Stimulated activated naive CD4-positive, alpha-beta T cell treated with Interleukin-2 at 50 U/mL for 16 hours (primary cell): ENCODE measurements around the gene CARD11.

Experiments
- DNase-seq: peaks from one replicate; lab custom pipeline; 2025; lab: John Stamatoyannopoulos, UW

Gene CARD11

DNA sequence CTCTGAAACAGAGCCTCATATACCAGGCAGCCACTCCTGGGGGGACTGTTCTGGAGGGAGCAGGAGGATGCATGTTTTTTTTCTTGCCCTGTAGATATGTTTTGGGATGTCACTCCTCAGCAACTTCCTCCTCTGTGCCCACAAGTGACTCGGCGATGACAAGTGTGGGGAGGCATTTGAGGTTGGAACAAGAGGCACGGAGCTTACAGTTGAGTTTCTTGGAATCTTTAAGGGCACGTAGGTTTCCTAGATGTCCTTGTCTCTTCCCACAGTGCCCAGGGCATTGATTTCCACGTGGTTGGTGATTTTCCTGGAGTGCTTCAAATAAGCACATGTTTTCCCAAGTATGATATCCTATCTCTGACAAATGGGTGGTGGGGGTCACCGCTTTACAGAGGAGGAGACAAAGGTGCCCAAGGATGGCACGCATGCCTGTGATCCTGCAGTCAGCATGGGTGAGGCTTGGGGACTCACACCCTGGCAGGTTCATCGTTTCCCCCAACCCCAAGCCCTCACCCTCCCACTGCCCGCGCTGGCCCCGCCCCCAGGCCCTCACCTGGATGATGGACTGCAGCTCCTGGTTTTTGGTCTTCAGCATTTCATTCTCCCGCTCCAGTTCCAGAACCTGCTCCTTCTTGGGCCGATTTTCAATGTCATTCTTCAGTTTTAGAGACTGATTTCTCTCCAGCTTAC, 104.3 kb downstream of the CARD11 start:
- DNase-seq = no peak

DNA sequence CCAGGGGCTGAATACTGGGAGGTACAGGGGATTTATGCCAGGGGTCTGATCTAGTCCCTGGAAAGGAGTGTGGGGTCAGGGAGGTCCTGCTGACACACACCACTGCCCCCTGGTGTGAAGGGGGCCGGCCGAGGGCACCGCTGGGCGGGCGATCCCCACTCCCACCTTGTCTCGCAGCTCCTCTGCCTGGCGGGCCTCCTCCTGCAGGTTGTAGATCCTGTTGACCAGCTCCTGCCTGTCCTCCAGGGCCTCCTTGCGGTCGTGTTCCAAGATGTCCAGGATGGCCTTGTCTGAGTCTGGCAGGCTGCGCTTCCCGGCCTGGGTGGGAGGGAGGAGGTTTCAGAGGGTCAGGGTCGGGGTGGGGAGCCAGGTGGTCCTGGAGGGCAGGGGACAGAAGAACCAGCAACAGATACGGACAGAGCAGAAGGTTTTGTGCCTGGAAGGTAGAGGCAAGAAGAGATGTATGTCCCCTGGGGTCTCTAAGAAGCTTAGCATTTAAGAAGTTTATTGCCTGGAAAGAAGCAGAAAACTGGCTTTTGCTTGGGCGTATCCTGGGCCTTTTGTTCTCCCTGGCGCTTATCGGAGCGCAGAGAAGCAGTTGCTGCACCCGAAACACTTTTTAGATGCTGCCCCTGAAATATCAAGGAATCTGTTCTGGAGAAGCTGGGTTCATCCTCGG, 105.0 kb downstream of the CARD11 start:
- DNase-seq = no peak

DNA sequence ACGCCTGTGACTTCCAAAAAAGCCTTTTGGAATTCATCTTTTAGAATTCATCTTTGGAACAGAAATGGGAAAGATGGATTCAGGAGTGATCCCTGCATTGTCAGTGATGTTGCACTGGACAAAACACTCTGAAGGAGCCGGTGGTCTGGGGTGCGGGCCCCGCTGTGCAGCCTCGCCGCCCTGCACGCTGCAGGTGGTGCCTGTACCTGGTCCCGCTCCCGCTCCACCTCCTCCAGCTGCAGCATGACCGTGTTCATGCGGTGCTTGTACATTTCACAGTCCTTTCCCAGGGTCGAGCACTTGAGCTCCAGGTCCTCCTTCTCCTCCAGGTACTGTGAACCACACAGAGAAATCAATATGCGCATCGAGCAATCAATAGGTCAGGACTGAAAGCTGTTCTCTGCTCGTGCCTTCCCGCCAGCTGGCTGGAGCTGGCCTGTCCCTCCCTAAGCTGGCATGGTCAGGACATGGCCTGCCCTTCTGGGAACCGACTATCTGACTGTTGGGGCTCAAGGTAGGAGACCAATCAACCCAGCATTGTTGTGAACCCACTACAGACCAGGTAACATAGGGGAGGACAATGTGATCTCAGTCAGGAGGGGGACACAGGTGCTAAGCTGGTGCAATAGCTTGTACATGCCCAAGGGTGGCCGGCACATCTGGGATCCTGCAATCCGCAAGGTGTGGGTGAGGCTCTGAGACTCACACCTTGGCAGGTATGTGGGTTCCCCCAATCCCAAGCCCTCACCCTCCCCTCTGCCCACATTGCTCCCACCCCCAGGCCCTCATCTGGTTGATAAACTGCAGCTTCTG, 105.8 kb downstream of the CARD11 start:
- DNase-seq = no peak

DNA sequence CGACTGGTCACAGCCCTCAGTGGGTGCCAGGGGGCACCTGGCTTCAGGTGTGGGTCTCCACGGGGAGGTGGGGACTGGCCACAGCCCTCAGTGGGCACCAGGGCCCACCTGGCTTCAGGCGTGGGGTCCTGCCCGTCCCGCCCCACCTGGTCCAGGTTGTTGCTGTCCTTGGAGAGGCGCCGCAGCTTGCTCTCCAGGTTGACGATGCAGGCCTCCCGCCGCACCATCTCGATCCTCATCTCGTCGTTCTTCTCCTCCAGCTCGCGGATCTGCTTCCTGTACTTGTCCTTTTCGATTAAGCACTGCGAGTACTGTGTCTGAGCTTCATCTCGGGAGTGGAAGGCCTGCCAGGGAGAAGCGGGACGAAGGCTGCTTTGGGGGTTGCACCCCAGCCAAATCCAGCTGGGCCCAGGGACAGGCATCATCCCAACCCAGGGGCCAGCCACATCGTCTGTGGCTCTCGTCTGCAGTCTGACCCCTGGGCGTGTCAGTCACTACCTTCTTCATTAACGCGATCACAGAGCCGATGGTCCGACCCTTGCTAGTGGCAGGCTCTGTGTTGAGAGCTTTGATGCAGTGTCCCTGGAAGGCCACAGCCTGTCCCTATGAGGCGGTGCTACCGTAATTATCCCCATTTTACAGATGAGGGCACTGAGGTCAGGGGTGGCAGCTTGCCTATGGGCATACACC, 106.6 kb downstream of the CARD11 start:
- DNase-seq = no peak

DNA sequence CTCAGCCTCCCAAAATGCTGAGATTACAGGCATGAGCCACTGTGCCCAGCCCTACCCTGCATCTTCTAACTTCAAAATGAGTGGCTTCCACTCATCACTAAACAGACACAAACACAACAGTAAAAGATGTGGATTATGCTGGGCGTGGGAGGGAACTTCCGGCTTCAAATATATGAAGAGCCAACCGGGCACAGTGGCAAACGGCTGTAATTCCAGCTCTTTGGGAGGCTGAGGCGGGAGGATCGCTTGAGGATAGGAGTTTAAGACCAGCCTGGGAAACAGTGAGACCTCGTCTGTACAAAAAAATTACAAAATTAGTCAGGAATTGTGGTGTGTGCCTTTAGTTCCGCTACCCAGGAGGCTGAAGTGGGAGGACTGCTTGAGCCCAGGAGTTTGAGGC, 107.4 kb downstream of the CARD11 start:
- no peak for DNase-seq

DNA sequence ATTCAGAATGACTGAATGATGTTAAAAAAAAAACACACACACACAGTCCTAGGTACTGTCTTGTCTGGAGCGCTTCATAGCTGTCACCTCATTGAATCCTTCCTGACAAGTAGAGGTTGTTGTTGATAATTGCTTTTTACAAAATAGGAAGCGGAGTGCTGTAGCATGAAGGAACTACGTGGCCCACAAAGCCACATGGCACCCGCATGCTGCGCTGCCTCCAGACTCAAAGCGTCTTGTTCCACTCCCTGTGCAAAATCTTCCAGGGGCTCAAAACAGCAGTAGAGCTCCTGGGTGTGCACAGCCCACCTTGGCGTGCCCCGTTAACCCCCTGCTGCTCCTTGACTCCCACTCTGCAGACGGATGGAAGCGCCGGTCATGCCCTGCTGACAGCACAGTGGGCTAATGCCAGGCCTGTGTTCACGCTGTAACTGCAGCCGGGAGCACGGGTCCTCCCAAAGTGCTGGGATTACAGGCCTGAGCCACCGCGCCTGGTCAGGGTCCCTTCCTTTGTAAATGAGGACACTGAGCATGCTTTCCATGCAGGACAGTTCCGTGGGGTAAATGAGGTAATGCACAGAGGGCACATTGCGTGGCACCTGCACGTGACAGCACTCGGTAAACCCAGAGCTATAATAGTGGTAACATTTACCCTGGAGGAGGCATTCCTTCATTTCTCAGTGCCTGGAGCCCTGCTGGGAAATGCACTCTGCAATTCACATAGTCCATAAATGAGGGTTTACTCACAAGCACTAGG, 108.5 kb downstream of the CARD11 start:
- DNase-seq = no peak

DNA sequence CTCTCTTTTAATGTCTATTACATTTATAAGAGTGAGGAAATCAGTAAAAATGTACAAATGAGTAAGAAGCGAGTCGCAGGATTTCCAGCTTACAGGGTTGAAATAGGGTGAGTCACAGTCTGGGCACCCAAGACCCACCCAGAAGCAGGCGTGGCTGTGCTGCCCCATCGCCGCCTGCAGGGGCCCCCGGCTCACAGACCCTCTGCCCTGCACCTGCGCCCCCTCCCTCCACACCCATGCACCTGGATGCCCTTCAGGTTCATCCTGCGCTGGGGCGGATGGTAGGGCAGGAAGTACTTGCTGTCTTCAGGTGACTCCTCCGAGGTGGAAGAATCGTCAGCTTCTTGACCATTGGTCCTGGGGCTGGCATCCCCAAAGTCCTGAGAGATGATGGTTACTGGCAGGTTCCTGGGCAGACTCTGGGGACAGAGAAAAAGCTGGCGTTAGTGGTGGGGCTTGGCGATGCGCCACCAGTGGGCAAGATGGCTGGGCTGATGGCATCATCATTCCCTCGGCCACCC, 109.4 kb downstream of the CARD11 start:
- DNase-seq = no peak

DNA sequence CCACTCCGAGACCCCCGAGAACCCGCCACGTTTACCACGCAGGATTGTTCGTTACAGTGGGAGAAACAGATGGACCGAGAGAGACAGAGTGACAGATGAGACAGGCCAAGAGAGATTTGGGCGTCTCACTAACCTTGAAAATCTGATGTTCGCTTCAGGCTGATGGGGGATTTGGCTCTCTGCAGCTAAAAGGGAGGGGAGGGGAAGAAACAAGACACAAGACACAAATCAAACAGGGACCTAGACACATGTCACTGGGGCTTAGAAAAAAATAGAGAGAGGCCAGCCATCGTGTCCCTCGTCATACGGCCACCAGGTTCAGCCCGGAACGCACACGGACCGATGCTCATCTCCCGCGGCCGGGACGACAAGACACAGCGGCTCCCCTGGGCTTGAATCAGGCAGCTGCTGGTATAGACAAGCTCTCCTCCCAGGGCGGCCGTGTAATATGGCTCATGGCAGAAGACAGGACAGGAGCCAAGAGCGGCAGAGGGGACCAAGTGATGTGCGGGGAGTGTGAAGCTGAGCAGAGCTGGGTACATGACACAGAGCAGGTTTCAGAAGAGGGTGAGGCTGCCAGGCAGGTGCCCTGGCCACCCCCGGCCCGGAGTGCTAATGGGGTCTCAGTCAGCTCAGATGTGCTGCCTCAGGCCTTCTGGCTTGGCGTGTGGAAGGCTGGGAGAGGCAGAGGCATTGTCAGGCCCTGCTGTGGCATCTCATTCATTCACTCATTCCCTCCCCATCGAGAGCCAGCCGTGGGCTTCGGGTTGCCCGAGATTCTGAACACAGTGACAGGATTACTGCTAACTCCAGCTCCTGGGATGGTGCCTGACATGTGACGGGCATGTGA, 111.0 kb downstream of the CARD11 start:
- no peak for DNase-seq

DNA sequence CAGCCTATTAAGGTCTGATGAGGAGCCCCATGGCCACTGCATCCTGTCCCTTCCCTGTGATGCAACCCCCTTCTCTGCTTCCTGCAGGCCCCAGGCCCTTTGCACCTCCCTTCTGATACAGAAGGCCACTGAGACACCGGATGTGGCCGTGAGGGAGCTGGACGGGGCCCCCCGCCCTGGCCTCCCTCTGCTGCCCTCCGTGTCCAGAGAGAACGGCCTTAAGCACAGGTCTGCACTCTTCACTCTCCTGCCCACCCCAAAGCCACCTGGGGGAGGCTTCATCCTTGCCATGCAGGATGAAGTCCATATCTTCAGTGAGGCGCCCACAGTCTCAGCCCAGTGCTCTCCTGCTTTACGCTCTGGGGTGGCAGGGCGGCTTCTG, 112.6 kb downstream of the CARD11 start:
- no peak for DNase-seq

DNA sequence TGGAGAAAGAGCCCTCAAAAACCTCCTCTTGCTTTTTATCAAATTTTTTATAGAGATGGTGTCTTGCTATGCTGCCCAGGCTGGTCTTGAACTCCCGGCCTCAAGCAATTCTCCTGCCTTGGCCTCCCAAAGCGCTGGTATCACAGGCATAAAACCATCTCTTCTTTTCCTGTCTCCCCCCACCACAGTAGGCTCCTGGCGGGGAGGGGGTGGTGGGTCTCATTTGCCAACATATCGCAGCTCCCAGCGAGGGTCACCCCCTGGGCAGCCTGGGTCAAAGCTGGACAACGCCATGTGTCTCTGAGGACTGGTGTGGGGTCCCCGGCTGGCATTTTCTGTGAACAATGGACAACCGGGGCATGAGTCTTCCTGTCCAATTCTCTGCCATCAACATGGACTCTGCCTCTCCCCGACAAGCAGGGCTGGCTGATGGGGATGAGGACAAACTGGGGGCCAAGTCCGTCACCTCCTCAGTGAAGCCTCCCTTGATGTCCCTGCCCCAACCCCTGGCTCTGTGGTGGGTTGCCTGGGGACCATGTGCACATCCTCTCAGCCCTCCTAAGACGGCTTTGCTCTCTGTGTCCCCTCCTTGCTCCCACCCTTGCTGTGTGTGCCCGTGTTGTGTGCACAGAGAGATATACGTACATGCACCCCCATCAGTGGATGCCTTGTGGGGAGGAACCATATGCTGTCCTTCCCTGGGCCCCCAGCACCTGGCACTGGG, 113.2 kb downstream of the CARD11 start:
- DNase-seq = no peak

DNA sequence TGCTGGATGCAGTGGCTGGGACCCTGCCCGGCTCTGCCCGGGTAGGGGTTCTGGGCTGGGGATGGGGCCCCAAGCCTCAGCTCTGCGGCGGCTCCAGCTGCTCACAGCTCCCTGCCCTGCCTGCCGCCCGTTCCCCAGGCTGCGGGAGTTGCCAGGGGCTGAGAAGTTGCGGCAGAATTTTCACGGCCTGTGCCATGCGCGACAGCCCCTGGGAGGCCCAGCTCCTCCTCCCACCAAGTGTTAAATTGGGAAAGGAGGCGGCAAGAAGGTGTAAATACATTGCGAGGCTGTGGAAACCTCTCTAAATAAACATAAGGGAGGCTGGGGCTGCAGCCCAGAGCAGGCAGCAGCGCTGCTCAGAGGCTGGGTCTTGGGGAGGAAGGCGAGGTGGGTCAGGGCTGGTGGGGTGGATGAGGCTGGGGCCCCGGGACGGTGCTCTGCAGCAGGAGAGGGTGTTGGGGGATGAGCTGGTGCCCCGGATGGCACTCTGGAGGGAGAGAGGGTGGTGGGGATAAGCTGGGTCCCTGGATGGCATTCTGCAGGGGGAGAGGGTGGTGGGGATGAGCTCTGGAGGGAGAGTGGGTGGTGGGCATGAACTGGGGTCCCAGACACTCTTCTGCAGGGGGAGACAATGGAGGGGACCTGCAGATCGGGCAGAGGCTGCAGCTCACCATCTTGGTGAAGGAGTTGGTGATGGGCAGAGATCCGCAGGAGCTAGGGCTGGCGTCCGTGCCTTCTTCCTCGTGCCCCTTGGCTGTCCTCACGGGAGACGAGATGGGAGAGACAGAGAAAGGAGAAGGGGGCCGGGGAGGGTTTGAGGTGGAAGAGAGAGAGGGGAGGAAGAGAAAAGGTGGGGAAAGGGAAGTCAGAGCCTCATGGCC, 114.1 kb downstream of the CARD11 start:
- DNase-seq = no peak

DNA sequence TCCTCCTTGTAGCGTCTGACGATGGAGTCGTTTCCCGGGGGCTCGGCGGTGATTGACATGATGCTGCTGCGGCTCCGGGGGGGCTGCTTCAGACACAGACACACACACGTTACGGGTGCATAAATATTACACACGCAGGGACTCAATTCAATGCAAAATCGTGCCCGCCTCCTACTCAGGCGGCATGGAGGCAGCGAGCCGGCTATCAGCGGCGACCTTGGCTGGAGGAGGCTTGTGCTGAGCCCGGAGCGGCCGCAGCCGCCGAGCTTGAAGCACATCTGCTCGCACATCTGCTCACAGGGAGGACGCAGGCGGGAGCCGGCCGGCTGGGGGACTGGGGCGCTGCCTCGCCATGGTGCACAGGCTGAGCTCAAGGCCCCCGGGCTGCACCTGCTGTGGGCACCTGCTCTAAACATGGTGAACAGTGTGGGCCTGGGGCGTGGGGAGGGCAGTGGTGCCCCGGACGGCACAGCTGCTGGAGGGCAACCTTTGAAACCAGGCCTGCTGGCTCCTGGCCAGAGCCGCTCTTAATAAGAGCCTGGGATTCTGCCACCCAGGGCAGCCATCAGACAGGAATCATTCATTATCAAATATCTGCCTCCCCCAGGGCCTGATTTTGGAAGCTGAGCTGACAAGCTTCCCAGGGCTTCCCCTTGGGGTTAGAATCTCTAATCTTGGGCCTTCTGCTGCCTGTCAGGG, 114.9 kb downstream of the CARD11 start:
- no peak for DNase-seq

DNA sequence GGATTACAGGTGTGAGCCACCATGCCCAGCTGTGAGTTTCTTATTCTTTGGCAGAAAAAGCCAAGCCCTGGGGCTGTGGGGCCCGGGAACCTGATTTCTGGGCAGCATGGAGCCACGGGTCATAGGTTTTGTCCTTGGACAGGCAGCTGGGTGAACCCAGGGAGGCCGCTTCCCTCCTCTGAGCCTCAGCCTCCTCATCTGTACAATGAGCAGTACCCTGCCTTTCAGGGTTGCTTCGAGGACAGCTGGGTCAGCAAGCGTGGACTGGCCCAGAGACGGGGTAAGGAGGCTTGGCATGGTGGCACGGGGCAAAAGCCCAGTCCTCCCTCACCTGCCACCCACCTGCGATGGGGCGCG, 115.4 kb downstream of the CARD11 start:
- no peak for DNase-seq

DNA sequence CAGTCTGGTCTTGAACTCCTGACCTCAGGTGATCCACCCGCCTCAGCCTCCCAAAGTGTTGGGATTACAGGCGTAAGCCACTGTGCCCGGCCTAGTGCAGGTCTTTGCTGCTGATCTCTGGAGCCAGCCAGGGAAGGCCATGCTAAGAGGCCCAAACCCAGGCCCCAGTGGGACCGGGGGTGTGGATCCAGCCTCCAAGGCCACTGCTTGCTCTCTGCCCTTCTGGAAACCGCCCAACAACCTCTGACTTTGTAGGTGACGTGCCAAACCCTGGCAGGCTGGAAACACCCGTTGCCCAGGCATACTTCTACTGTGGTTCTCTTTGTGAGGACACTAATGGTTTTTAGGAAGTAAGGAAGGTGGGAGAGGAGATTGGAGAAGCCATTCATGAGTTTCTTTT, 116.1 kb downstream of the CARD11 start:
- no peak for DNase-seq

DNA sequence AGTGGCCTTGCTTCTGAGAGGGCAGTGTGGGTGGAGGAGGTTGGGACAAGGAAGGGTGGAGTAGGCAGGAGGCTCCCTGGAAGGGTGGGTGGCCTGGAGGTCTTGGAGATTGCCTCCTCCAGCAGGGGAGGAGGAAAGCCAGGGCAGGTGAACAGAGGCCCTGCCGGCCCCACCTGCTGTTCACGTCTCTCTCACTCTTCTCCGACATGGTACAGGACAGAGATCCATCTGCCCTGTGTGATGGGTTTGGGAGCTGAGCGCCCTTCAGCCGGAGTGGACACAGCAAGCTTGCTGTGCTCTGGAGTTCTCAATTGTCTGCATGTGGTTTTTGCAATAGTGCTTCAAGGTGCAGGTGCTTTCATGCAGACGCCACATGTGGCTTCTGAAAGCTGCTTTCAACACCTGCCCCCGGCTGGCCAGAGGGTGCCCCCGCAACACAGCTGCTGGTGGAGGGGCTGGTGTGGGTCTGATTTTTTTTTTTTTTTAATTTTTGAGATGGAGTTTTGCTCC, 116.7 kb downstream of the CARD11 start:
- no peak for DNase-seq

DNA sequence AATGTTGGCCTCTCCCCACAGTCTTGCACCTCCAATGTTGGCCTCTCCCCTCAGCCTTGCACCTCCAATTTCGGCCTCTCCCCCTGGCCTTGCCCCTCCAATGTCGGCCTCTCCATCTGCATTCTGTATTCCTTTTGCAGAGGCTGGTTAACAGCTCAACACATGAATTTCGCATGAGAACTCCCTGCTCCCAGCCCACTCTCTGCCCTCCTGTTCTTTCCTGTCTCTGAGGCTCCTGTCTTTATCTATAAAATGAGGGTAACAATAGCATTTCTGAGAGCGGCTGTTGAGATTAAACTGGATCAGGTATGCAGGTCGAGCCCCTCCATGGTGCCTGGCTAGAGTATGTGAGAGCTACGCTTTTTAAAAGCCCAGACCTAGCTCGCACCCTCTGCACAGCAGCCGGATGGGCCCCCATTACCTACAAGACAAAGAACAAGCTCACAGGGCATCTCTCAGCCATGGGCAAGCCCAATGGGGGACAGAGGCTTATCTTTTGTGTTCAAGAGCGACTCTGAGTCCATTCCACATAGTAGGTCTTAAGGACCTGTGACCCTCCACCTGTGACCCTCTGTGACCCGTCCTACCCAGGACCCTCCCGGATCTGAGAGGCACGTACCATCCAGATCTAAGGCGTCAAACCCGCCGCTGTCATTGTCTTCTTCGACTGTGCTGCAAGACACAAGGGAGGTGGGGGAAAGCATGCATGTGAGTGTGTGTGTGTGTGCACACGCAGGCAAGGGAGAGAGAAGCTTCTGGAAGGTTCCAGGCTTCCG, 117.4 kb downstream of the CARD11 start:
- no peak for DNase-seq
